ENCODE data around the gene PPFIA2.

- TF ChIP-seq CTCF (IDR thresholded peaks at IDR 0.05), result no peak
- no peak for TF ChIP-seq POLR2AphosphoS5 (IDR thresholded peaks at IDR 0.05)
- no peak for TF ChIP-seq POLR2A (IDR thresholded peaks at IDR 0.05)
- no peak for TF ChIP-seq EP300 (IDR thresholded peaks at IDR 0.05; ENCODE audit: low read depth)
Observed at GRCh38 chr12:81798294-81798693, 39.1 kb upstream of the PPFIA2 start.
